H1 (cell line): ENCODE results near the gene HK1. TPM values are rescaled to one million over a fixed set of nuclear protein-coding genes. Genes with fewer than 3 reads are reported as not detected.

ENCODE experiments used
- CTCF ChIA-PET: fragments of 300-600 bp; sonication (Branson Sonifier 250); formaldehyde crosslinking; loops from one replicate; lab custom pipeline; 2021; ENCODE audit not compliant: partially characterized antibody; lab: Charles Lee
- POLR2A ChIA-PET: fragments of 300-600 bp; sonication (Branson Sonifier 250); formaldehyde crosslinking; loops from one replicate; lab custom pipeline; 2021; ENCODE audit warnings: inconsistent platforms; ENCODE audit not compliant: partially characterized antibody; lab: Charles Lee
- DNase-seq, 2 experiments: peaks; one replicate each; pipeline versions ENCODE4 v3.0.0 to v3.0.0-alpha.2; 2010 to 2022; ENCODE audit warnings: low spot score in 2 of 2, low read depth in 1 of 2, mixed read lengths in 1 of 2
- FAIRE-seq: peaks from 2 replicates; lab custom pipeline; 2011; peaks lifted over from hg19 to GRCh38; lab: Jason Lieb, UNC
- H2AFZ ChIP-seq: 2 replicates; pipeline ENCODE4 v1.8.1; 2012; ENCODE audit warnings: low read length, inconsistent platforms
- H2AK5ac ChIP-seq: 2 replicates; pipeline ENCODE4 v1.6.1; 2013; ENCODE audit warnings: low read depth, low read length
- H2BK120ac ChIP-seq: replicated peaks from 2 replicates; pipeline ENCODE3; 2013; ENCODE audit warnings: low read depth, low read length, inconsistent platforms
- H2BK12ac ChIP-seq: 2 replicates; pipeline ENCODE4 v1.6.1; 2013; ENCODE audit warnings: low read depth, low read length
- H2BK15ac ChIP-seq: 2 replicates; pipeline ENCODE4 v1.6.1; 2013; ENCODE audit warnings: low read length
- H2BK20ac ChIP-seq: 2 replicates; pipeline ENCODE4 v1.6.1; 2013; ENCODE audit warnings: low read length
- H2BK5ac ChIP-seq: 2 replicates; pipeline ENCODE4 v1.6.1; 2013; ENCODE audit warnings: low read depth, low read length
- H3K14ac ChIP-seq: 2 replicates; pipeline ENCODE4 v1.6.1; 2013; ENCODE audit warnings: inconsistent platforms; ENCODE audit not compliant: insufficient read length
- H3K18ac ChIP-seq: 2 replicates; pipeline ENCODE4 v1.6.1; 2013; ENCODE audit warnings: low read length; ENCODE audit errors: extremely low read depth
- H3K23ac ChIP-seq: 2 replicates; pipeline ENCODE4 v1.6.1; 2013; ENCODE audit warnings: inconsistent platforms; ENCODE audit not compliant: insufficient read length
- H3K23me2 ChIP-seq: 2 replicates; pipeline ENCODE4 v1.6.1; 2013; ENCODE audit warnings: low read depth, low read length
- H3K27ac ChIP-seq: 2 replicates; pipeline ENCODE4 v1.6.1; 2011; ENCODE audit warnings: low read depth, low read length, inconsistent platforms
- H3K27me3 ChIP-seq, 4 experiments: replicated peaks in 1 of 4; 1 replicate in 1 of 4; 2 replicates in 3 of 4; pipeline versions ENCODE4 v1.6.1 to v1.8.1; 2011 to 2013; ENCODE audit warnings: low read length in 3 of 4, mild to moderate bottlenecking in 3 of 4, inconsistent platforms in 2 of 4, mixed read lengths in 2 of 4, moderate library complexity in 1 of 4; ENCODE audit not compliant: control insufficient read depth in 3 of 4, insufficient read depth in 3 of 4; ENCODE audit errors: extremely low read depth in 1 of 4
- H3K36me3 ChIP-seq, 4 experiments: 2 replicates each; pipeline versions ENCODE4 v1.6.1 to v1.8.1; 2011 to 2013; ENCODE audit warnings: mild to moderate bottlenecking in 4 of 4, low read length in 3 of 4, moderate library complexity in 2 of 4, control low read depth in 1 of 4, inconsistent platforms in 1 of 4; ENCODE audit not compliant: insufficient read depth in 4 of 4, control insufficient read depth in 2 of 4
- H3K4ac ChIP-seq: replicated peaks from 2 replicates; pipeline ENCODE3; 2013; ENCODE audit warnings: low read length, low read depth, mixed read lengths, inconsistent platforms; ENCODE audit not compliant: insufficient read length
- H3K4me1 ChIP-seq, 4 experiments: replicated peaks in 1 of 4; 1 replicate in 1 of 4; 2 replicates in 3 of 4; pipeline versions ENCODE4 v1.6.1 to v1.8.1; 2011 to 2013; ENCODE audit warnings: low read length in 3 of 4, inconsistent platforms in 2 of 4, mixed read lengths in 1 of 4; ENCODE audit not compliant: insufficient read depth in 4 of 4, control insufficient read depth in 3 of 4
- H3K4me2 ChIP-seq, 2 experiments: 2 replicates each; pipeline versions ENCODE4 v1.6.1 to v1.8.1; 2011 to 2013; ENCODE audit warnings: low read depth in 2 of 2, low read length in 2 of 2, control low read depth in 1 of 2, inconsistent platforms in 1 of 2, mild to moderate bottlenecking in 1 of 2; ENCODE audit not compliant: insufficient read depth in 1 of 2
- H3K4me3 ChIP-seq, 4 experiments: fragments of 200-600, 300-600 bp in 1 of 4; sonication (generic), shearing (Covaris generic), sonication (Bioruptor Twin) in 1 of 4; 2 replicates each; pipeline versions ENCODE4 v1.5.1 to v1.8.1; 2011 to 2016; ENCODE audit warnings: low read length in 4 of 4, low read depth in 3 of 4, control low read depth in 2 of 4, inconsistent platforms in 2 of 4, mild to moderate bottlenecking in 2 of 4, mixed read lengths in 1 of 4, moderate library complexity in 1 of 4; ENCODE audit not compliant: insufficient read depth in 2 of 4; ENCODE audit errors: extremely low read depth in 1 of 4
- H3K56ac ChIP-seq: replicated peaks from 2 replicates; pipeline ENCODE3; 2013; ENCODE audit warnings: low read depth, mild to moderate bottlenecking, mixed read lengths, low read length, inconsistent platforms; ENCODE audit not compliant: insufficient read length
- H3K79me1 ChIP-seq: 2 replicates; pipeline ENCODE4 v1.6.1; 2013; ENCODE audit warnings: low read depth, low read length, control low read depth
- H3K79me2 ChIP-seq, 2 experiments: 2 replicates each; pipeline versions ENCODE4 v1.6.1 to v1.8.1; 2012 to 2013; ENCODE audit warnings: low read length in 2 of 2, mild to moderate bottlenecking in 2 of 2, inconsistent platforms in 1 of 2; ENCODE audit not compliant: insufficient read depth in 2 of 2, control insufficient read depth in 1 of 2
- H3K9ac ChIP-seq, 4 experiments: replicated peaks in 1 of 4; 1 replicate in 1 of 4; 2 replicates in 3 of 4; pipeline versions ENCODE4 v1.6.1 to v1.8.1; 2011 to 2013; ENCODE audit warnings: low read depth in 3 of 4, low read length in 3 of 4, control low read depth in 2 of 4, mild to moderate bottlenecking in 2 of 4, moderate library complexity in 2 of 4, inconsistent platforms in 1 of 4; ENCODE audit errors: extremely low read depth in 1 of 4
- H3K9me3 ChIP-seq, 2 experiments: 2 replicates each; pipeline versions ENCODE4 v1.6.1 to v1.8.1; 2012 to 2013; ENCODE audit warnings: mild to moderate bottlenecking in 2 of 2, moderate library complexity in 2 of 2, control low read depth in 1 of 2, inconsistent platforms in 1 of 2, low read depth in 1 of 2, low read length in 1 of 2, mixed read lengths in 1 of 2; ENCODE audit not compliant: insufficient read depth in 2 of 2
- H4K20me1 ChIP-seq, 2 experiments: replicated peaks in 1 of 2; 2 replicates each; pipeline versions ENCODE3 to v1.8.1; 2011 to 2013; ENCODE audit warnings: inconsistent platforms in 2 of 2, low read length in 2 of 2, mild to moderate bottlenecking in 1 of 2; ENCODE audit not compliant: insufficient read depth in 2 of 2, control insufficient read depth in 1 of 2
- H4K5ac ChIP-seq: 2 replicates; pipeline ENCODE4 v1.6.1; 2013; ENCODE audit warnings: low read length, low read depth, mixed read lengths, inconsistent platforms; ENCODE audit not compliant: insufficient read length
- H4K8ac ChIP-seq: 2 replicates; pipeline ENCODE4 v1.8.0; 2013; ENCODE audit warnings: mild to moderate bottlenecking, moderate library complexity, low read length, inconsistent platforms; ENCODE audit not compliant: insufficient read depth; ENCODE audit errors: extremely low read depth
- H4K91ac ChIP-seq: replicated peaks from 2 replicates; pipeline ENCODE3; 2013; ENCODE audit warnings: low read length, mixed read lengths, inconsistent platforms; ENCODE audit not compliant: insufficient read length
- CBX5 ChIP-seq: fragments of 300-800, 300-1000 bp; sonication (generic); IDR thresholded peaks from 2 replicates; pipeline ENCODE4 v1.7.1; 2016; ENCODE audit warnings: antibody characterized with exemption, low read length, low read depth
- CREB1 ChIP-seq: IDR thresholded peaks from 2 replicates; pipeline ENCODE4 v1.6.1; 2012; ENCODE audit warnings: inconsistent platforms
- EP300 ChIP-seq, 2 experiments: IDR thresholded peaks; 1 replicate in 1 of 2; 2 replicates in 1 of 2; pipeline ENCODE4 v1.6.1; 2011 to 2012; ENCODE audit warnings: low read depth in 2 of 2, low read length in 2 of 2, mild to moderate bottlenecking in 2 of 2, borderline replicate concordance in 1 of 2, inconsistent platforms in 1 of 2, moderate library complexity in 1 of 2
- GTF2F1 ChIP-seq: IDR thresholded peaks from 2 replicates; pipeline ENCODE4 v1.6.1; 2012; ENCODE audit warnings: low read depth, low read length, improper control_type of control experiment, borderline replicate concordance
- RAD21 ChIP-seq, 2 experiments: IDR thresholded peaks in 1 of 2; conservative IDR thresholded peaks in 1 of 2; 2 replicates each; pipeline ENCODE4 v1.6.1; 2011; ENCODE audit warnings: low read depth in 2 of 2, low read length in 2 of 2, improper control_type of control experiment in 1 of 2, inconsistent platforms in 1 of 2, mild to moderate bottlenecking in 1 of 2, moderate library complexity in 1 of 2
- SP2 ChIP-seq: IDR thresholded peaks from 2 replicates; pipeline ENCODE4 v1.6.1; 2012; ENCODE audit warnings: mild to moderate bottlenecking, low read length, inconsistent platforms
- TAF1 ChIP-seq: IDR thresholded peaks from 2 replicates; pipeline ENCODE4 v1.6.1; 2011; ENCODE audit warnings: mild to moderate bottlenecking, low read depth, low read length
- WGBS, 2 experiments: shearing (Covaris generic) in 1 of 2; methylation state at CpG; one replicate each; pipeline versions ENCODE4 v1.1.6 to v1.1.7; 2013 to 2015; ENCODE audit warnings: low lambda C conversion rate in 2 of 2, mixed read lengths in 2 of 2, inconsistent platforms in 1 of 2, low coverage in 1 of 2, missing lambda C conversion rate in 1 of 2; ENCODE audit not compliant: insufficient replicate concordance in 2 of 2, insufficient coverage in 1 of 2, insufficient read length in 1 of 2; ENCODE audit errors: extremely low coverage in 1 of 2, missing lambda C conversion rate in 1 of 2; 5-methylcytosine and 5-hydroxymethylcytosine counted together
- polyA plus RNA-seq, 7 experiments: library from polyadenylated mRNA; depleted of rRNA in 3 of 7; stranded (reverse) in 5 of 7; unstranded in 2 of 7; fragments of >200 nt in 5 of 7; fragments of 200-250 nt in 2 of 7; gene quantifications; 1 replicate in 5 of 7; 2 replicates in 1 of 7; 4 replicates in 1 of 7; pipeline versions ENCODE4 v1.2.1 to v1.2.3, GENCODE V29; 2011 to 2013; ENCODE audit warnings: missing spikeins in 2 of 7, mixed read lengths in 2 of 7
- total RNA-seq: library from RNA; stranded (reverse); fragmentation: NEBNext Ultra II Directional; extraction: Animal tissue kit (Norgen Biotek cat#: 25700); gene quantifications from 2 replicates; pipeline ENCODE4 v1.2.1, GENCODE V29; 2021

HK1 gene
- total and polyA plus RNA-seq, 2 of the 8 experiments (the other 6 are each of a cell fraction or from before 2014, with no cell fraction given) = 55.8 to 247 TPM

- TF ChIP-seq TAF1 (no peak), CBX5 (no peak), SP2 (no peak), GTF2F1 (no peak), CREB1 (no peak), EP300 (IDR thresholded peaks at IDR 0.05; ENCODE audit: borderline replicate concordance in 1 of 2, low read depth in 2 of 2, low read length in 2 of 2) (no peak), RAD21 (IDR thresholded peaks at IDR 0.05 in 1 of 2, conservative IDR thresholded peaks at IDR 0.05 in 1 of 2; ENCODE audit: low read depth in 2 of 2, low read length in 2 of 2) (no peak)
- no peak overlapping the region for H3K27ac ChIP-seq
- no peak overlapping the region for H4K91ac ChIP-seq
- no peak overlapping the region for H3K56ac ChIP-seq
- no peaks in the 10 kb centered on the region; a peak in 1 of 7 replicates for H3K4me1 ChIP-seq
- 91% methylated on average over 13 of the region's 13 CpGs; no CpG with 5 or more reads in 1 of the 2 experiments for WGBS, 2 experiments
- no peak overlapping the region for H2AK5ac ChIP-seq
- no peak overlapping the region for H2BK12ac ChIP-seq
- H4K5ac ChIP-seq = no peak overlapping the region
- no peak overlapping the region for H2BK120ac ChIP-seq
- no peaks in the 10 kb centered on the region for H3K79me1 ChIP-seq
- no peak overlapping the region for H2AFZ ChIP-seq
- CTCF ChIA-PET = interaction anchor here (0.5 to 2.1 kb wide), 7 partner anchors 9 to 146 kb away, joined by 3 to 10 read pairs (median 4); no protein-coding TSS in a partner anchor
- no peak overlapping the region for H3K4me3 ChIP-seq
- no peaks in the 10 kb centered on the region for H3K36me3 ChIP-seq
- no peaks in the 10 kb centered on the region for H4K20me1 ChIP-seq
- DNase-seq (no peak), FAIRE-seq (no peak)
- no peak overlapping the region for H2BK5ac ChIP-seq
- no peak overlapping the region for H2BK15ac ChIP-seq
- no peak overlapping the region for H3K4ac ChIP-seq
- no peaks in the 10 kb centered on the region for H3K27me3 ChIP-seq
- H3K23me2 ChIP-seq = no peaks in the 10 kb centered on the region
- POLR2A ChIA-PET = no interaction called here
- H3K23ac ChIP-seq = no peak overlapping the region
- H3K4me2 ChIP-seq = no peak overlapping the region
- no peak overlapping the region for H3K14ac ChIP-seq
- H3K9me3 ChIP-seq = no peaks in the 10 kb centered on the region
- H3K79me2 ChIP-seq = no peaks in the 10 kb centered on the region
- H4K8ac ChIP-seq = no peak overlapping the region
- H3K18ac ChIP-seq = no peak overlapping the region
- no peak overlapping the region for H2BK20ac ChIP-seq
- H3K9ac ChIP-seq = no peak overlapping the region
These were observed 31.0 kb upstream of the HK1 start for GRCh38 chr10:69247313-69247710.
